Stimulated activated CD4-positive, alpha-beta T cell treated with anti-CD3 and anti-CD28 coated beads, Interleukin-12 subunit alpha, Interleukin-12 subunit beta, amount 100 ng/mL, for 4 hours (primary cell): Measurements from ENCODE around the gene PDE11A.
"Not testable (repeated sequence)": the region's sequence is repeated elsewhere in the genome, so short reads cannot be mapped to it uniquely, and the experiment has no call there.

Experiments used
- DNase-seq: peaks from one replicate; pipeline ENCODE4 v3.0.0-alpha.2; 2020

PDE11A gene

DNA sequence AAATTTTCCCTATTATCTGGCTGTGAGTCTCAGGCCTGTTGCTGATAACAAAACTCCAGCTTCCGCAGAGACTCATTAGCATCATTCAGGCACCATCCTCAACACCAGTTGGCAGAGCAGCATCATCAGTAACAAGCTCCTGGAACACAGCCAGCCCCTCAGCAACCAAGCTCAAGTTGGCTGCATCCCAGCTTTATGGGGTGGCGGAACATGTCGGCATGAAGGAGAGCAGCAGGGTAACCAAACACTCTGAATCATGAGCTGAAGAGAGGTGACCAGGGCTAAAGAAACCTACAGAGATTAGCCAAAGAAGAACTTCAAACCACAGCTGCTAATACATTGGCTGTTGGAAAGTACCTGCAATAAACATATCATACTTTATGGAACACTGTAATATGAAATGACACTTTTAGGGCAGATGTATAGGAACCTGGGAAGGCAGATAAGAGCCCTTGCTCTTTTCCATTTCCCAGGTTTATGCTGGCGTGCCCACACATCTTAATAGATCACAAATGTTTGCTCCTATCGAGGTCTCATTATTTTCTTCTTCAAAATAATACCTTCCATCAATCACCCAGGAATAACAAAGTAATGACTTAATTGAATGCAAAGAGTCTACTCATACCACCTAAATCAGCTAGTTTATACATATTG, 63.8 kb downstream of the PDE11A start:
- DNase-seq, result no peak

DNA sequence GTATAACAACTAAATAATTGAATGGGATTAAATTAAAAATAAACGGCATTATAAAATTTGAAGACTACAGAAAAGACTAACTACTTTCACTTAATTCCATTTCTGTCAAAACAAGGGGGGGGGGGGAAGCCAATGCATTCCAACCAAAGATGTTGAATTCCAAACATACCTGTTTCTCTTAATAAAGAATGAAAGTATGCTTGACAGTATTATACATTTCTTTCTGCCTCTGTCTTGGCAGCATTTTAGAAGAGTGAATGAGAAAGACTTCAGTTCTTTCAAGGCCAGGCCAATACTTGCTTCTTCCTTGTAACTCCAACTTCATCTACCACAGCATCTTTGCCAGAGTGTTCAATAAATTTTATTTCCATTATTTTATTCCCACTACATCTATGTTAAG, 65.9 kb downstream of the PDE11A start:
- DNase-seq, result no peak

DNA sequence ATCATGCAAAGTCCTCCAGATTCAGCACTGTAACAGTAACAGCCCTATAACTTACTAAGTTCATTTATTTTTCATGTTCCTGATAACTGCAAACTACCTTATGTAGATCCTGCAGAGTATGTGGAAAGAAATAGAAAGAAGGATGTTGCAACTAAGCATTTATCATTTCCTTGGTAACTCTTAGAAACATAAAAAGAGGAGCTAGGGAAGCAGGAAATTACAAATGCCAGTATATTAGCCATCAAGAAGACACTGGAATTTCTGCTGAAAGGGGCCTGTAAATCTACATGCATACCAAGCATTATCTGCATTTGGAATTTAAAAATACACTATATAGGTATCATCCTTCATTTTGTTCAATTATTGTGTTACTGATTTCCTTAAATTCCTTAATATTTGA, 66.8 kb downstream of the PDE11A start:
- DNase-seq, result no peak

DNA sequence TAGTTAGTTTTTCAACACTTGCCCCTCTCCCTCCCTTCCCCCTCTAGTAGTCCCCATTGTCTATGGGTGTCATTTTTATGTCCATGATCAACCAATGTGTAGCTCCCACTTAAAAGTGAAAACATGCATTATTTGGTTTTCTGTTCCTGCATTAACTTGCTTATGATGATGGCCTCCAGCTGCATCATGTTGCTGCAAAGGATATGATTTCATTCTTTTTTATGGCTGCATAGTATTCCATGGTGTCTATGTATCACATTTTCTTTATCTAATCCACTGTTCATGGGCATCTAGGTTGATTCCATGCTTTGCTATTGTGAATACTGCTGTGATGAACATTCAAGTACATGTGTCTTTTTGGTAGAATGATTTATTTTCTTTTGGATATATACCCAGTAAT, 70.5 kb downstream of the PDE11A start:
- no peak for DNase-seq

DNA sequence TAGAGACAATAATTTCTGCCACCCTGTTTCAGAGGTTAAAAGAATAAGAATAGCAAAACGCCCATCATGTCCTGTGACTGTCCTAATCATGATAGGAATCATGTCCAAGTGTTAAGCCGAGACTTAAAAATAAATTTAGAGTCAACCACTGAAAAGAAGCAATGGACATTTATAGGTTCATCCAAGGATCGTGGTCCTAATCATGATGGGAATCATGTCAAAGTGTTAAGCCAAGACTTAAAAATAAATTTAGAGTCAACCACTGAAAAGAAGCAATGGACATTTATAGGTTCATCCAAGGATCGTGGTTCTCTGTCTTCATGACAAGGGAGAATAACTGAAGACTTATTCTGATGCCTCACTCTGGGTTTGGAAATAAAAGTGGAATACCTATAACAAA, 73.6 kb downstream of the PDE11A start:
- no peak for DNase-seq

DNA sequence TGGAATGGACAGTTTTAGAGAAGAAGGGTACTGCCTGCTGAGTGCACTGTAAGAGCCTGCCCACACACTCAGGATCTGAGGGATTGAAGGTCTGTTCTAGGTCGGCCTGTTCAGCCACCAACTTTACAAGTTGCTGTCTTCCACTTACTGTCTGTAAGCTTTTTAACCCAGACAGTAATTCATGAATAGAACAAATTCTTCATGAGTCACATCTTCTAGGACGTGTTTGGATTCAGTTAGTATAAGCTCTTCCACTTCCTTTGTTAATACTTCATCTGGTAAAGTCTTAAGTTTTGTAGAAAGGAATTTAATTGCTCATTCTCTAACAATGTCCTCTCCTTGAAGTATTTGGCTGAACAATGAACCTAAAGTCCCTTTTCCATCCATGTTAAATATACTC, 74.6 kb downstream of the PDE11A start:
- DNase-seq, result no peak

DNA sequence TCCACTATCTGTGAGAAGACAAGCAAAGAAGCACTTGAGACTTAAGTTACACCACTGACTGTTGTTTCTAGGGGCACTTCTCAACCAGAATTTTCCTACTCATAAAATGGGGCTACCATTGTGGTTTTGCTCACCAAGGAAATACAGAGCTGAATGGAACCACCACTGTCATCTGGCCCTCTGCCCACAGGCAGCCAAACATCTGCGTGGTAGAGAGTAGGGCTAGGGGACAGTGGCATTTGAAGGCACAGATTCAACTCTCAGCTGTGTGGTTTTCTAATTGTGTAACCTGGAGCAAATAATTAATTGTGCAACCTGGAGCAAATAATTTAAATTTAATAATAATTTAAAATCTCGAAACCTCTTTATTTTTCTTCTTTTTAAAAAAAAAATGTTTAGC, 79.6 kb downstream of the PDE11A start:
- no peak for DNase-seq

DNA sequence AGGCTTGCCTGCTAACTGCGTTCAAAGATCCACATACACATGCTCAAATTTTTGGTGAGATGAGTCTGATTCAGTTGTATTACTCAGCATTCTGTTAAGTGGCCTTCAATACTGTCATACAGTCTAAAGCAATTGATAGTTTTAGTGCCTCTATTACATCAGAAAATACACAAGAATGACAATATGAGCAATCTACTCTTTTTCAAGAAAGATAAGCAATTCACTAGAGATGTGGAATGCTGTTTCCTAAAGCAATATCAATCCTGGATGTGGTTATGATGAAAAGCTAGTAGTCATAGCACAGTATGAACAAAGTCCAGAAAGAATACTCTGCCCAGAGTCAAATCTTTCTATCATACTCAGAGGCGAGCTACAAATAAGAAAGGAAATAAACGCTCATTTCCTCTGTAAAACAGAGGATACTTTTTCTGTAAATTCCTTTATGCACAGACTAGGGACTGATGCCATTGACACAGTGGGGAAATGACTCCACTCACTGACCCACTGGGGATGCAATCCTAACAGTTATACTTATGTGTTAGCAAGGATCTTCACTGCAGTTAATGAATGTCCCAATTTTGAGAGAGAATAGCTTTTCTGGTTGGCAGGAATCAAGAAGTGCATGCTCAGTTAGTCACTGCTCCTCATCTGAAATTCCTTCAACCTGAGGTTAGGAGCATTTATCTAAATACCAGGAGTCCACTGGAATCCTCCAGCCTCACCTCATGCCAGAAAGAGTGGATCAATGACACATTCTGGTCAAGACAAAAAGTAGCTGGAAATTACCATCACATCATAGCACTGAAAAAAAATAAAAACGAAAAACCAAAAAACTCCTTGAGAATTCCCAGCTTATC, 83.3 kb downstream of the PDE11A start:
- DNase-seq, result no peak

DNA sequence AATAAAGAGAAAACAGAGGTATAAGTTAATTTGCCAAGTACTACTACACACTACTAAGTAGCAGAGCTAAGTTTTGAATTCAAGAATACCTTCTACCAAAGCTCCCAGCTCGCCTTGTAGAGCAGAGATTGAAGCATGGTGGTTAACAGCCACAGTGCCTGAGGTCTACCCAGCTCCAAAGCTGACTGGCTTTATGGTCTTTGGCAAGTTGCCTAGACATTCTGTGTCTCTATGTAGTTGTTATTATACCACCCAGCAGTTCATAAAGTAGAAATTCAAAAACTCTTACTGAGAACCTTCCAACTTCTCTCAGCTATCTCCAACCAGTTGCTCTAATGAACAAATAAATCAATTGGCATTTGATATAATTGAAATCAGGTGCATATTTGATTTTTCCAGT, 87.8 kb downstream of the PDE11A start:
- no peak for DNase-seq

DNA sequence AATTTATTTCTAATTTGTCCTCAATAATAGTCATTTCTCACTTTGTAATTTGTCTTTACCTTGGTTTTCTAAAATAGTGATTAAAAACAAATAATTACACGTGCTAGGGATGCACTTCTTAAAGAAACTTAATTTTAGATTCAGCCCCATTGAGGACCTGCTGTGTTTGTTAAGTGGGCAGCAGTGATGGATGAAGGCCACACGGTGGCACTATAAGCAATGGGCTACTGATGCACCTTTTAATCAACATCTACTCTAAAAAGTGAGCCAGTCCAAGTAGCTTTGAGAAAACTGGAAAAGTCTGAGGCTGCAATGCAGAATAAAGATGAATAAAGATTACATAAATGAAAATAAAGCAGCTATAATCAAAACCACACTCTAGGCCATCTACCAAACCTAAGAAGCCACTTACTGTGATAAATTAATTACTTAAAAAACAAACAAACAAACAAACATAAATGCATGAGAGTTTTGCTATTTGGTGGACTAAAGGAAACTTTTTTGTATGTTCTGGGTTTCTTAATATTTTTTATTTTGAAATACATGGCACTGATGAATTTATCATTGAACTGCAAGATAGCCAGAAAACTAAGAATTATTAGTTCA, 89.3 kb downstream of the PDE11A start:
- DNase-seq, result peak; percentile 1

DNA sequence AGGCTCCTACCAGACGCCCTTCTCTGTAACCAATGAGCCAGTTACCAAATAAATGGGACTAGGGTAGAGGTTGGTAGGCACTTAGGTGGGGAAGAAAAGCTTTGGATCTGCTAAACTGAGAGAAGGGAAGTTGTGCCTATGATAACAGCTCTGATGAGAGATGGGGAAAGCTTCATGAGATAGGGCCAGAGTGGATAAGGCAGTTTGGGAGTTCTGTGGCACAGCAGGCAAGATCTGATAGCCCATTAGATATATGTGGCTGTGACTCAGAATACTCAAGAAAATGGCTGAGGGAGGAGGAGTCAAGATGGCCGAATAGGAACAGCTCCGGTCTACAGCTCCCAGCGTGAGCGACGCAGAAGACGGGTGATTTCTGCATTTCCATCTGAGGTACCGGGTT, 99.8 kb downstream of the PDE11A start:
- DNase-seq, result no peak

DNA sequence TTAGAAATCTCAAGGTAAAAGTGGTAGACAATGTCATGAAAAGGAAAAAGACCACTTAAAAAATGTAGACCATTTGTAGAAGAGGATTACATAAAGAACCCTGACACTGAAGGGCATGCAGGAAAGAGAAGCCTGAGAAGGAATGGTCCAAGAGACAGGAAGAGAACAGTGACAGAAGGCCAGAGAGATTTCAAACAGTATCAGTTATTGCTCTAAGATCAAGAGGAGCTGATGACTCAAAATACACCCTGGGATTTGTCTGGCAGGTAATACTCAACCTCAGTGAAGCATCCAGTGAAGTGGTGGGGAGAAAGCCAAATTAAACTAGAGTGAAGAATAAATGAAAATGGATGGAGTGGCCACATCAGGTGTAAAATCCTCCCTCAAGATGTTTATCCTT, 100.5 kb downstream of the PDE11A start:
- DNase-seq, result no peak

DNA sequence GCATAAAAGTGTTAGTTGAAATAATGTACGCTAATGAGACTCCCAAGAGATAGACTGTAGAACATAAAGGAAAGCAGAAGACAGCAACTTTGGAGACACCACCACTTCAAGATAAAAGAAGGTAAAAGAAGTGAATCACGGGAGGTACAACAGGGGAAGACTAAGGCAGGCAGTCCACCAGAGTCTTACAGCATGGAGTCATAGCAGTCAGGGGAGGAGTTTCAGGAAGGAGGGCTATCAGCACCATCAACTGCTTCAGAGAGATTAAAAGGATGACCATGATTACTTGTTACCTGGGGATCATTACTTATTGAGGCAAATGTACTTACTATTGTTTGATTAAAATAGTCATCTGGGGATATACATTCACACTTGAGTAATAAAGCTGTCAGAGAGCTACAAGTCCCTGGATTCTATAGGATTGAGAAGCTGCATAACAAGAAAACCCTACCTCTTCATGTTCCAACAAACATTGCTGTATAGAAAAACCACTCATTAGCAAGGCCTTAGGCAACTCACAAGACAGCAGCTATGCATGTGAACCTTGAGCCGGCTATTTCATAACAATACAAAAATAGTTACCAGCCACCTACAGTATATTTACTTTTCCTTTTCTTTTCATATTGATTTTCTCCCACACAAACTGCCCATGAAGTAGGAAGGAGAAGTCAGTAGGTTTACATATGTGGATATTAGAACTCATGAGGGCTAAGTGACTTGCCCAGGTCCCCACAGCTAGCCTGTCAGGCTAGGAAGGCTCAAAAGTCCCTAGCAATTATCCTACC, 101.7 kb downstream of the PDE11A start:
- DNase-seq, result no peak

DNA sequence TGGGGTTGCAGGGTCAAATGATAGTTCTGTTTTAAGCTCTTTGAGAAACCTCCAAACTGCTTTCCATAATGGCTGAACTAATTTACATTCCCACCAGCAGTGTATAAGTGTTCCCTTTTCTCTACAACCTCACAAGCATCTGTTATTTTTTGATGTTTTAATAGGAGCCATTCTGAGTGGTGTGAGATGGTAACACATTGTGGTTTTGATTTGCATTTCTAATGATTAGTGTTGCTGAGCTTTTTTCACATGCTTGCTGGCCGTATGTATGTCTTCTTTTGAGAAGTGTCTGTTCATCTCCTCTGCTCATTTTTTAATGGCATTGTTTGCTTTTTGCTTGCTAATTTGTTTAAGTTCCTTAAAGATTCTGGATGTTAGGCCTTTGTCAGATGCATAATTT, 107.7 kb downstream of the PDE11A start:
- DNase-seq, result no peak

DNA sequence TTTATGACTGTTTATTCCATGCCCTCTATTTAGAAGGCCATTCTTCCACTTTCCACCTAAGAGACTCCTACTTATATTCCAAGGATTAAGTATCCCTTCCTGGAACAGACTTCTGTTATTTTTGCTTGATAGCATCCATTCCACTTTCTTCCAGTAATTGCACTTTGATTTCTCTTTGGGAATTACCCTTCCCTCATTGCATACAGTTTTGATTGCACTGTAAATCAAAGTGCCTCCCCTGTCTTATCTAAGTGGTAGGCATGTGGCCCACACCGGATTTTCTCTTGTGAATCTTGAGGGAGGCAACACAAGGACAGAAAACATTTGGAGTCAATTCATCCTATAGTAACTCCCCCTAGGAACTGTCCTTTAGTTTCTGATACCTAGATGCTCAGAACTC, 120.4 kb downstream of the PDE11A start:
- DNase-seq, result no peak

DNA sequence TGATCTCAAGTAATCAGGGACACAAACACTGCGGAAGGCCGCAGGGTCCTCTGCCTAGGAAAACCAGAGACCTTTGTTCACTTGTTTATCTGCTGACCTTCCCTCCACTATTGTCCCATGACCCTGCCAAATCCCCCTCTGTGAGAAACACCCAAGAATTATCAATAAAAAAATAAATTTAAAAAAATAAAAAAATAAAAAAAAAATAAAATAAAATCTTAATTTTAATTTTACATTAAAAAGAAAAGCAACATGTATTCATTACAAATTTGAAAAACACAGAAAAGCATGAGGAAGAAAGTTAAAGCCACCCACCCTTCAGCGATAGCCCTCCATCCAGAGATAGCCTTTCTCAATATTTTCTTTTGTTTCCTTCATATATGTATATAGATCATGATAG, 125.0 kb downstream of the PDE11A start:
- not testable (repeated sequence) for DNase-seq

DNA sequence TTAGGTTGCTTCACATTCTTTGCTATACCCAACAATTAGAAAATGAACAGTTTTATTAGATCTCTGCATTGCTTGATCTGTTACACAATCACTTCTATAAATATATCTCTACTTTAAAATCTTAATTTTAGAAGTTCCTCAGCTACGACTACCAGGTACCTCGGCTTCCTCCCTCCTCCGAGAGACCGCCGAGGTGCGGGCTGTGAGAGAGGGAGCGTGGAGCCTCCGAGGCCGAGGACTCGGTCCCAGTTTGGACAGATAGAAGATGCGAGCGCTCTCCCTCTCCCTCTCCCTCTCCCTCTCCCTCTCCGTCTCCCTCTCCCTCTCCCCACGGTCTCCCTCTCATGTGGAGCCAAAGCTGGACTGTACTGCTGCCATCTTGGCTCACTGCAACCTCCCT, 128.0 kb downstream of the PDE11A start:
- not testable (repeated sequence) for DNase-seq

DNA sequence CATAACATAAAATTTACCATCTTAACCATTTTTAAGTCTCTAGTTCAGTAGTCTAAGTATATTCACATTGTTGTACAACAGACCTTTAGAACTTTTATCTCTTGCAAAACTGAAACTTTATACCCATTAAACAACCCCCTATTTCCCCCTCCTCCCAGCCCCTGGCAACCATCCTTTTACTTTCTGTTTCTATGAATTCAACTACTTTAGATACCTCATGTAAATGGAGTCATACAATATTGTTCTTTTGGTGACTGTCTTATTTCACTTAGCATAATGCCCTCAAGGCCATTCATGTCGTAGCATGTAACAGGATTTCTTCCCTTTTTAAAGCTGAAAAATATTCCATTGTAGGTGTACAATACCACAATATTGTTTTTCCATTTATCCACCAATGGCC, 129.8 kb downstream of the PDE11A start:
- DNase-seq, result no peak

DNA sequence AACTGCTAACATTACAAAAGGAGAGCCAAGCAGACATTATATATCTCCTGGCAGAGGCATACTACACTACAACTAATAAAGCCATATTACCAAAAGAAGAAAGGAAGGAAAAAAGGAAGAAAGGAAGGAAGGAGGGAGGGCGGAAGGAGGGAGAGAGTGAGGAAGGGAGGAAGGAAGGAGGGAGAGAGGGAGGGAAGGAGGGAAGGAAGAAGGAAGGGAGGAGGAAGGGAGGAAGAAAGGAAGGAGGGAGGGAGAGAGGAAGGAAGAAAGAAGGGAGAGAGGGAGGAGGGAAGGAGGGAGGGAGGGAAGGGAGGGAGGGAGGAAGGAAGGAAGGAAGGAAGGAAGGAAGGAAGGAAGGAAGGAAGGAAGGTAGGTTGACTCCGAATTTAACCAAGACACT, 133.4 kb downstream of the PDE11A start:
- DNase-seq, result no peak

DNA sequence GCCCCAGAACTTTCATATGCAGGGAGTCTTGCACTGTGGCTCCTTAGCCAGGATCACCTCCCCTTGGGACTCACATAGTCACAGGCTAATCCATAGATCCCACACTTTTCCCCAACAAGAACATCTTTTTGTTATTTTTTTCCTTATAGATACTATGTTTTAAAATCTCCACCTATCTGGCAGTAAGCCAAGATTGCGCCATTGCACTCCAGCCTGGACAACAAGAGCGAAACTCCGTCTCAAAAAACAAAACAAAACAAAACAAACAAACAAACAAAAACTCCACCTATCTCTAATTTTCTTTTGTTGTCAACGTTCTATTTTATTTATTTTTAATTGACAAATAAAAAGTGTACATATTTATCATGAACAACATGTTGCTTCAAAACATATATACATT, 141.7 kb downstream of the PDE11A start:
- no peak for DNase-seq

DNA sequence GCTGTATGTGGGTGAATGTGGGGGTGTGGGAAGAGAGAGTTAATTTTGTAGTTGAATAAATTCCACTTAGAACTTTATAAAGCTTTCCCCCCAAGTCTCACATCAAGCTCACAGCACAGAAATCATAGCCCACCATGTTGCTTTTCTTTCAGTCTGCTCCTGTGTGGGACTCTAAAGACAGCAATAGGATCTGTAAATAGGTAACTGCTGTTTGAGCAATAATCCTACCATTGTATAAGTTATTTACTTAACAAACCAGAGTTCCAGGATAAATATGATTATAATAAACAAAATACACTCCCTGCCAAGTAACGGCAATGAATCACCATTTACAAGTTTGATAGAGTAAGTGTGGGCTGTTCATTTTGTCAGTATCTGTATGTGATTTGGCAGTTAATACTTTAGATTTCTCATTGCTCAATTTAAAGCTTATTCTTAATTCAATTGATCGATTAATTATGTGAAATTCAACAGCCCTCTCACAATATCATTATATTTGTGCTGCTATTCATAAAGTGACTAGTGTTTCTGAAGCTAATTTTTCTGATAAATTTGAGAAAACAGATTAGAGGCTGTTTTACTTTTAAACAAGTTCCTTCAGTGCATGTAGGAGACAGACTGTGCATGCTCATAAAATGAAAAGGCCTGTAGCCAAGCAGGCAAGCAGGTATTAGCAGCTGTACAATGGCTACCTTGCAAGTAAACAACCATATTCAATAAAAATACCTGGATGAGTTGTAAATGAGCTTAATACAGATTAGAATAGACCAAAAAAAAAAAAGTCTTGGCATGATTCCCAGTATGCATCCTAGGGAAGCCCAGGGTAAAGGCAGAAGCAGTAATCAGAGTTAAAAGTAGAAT, 142.7 kb downstream of the PDE11A start:
- no peak for DNase-seq

DNA sequence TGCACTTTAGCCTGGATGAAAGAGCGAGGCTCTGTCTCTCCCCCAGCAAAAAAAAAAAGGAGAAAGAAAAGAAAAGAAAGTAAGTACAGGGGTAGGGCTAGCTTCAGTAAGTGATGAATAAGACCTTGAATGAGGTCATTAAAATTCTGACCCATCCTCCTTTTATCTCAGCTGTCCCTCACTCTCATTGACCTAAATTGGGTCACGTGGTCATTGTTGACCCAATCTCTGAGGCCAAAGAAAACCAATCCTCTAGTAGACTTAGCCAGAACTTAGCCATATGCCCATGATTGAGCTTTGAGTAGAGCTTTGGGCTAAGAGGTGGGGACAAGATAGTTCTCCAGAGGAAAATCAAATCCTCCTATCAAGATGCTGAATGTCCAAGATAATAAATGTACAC, 149.3 kb downstream of the PDE11A start:
- DNase-seq, result no peak
